ENCODE results near the gene ELSPBP1.

DNA sequence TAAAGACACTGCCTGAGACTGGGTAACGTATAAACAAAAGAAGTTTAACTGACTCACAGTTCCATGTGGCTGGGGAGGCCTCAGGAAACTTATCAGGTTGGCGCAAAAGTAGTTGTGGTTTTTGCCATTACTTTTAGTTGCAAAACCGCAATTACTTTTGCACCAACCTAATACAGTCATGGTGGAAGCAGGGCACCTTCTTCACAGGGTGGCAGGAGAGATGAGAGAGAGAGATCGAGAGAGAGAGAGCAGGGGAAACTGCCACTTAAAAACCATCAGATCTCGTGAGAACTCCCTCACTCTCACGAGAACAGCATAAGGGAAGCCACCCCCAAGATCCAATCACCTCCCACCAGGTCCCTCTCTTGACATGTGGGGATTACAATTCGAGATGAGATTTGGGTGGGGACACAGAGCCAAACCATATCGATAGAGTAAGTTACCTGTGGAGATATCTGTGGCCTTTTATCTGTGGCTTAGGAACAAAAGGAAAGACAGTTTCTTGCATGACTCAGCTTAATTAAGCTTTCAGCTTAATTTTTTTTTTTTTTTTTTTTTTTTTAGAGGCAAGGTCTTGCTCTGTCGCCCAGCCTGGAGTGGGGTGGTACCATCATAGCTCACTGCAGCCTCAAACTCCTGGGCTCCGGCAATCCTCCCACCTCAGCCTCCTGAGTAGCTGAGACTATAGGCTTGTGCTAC lies 57.1 kb downstream of the ELSPBP1 start:
- TF ChIP-seq, protein P1, sequence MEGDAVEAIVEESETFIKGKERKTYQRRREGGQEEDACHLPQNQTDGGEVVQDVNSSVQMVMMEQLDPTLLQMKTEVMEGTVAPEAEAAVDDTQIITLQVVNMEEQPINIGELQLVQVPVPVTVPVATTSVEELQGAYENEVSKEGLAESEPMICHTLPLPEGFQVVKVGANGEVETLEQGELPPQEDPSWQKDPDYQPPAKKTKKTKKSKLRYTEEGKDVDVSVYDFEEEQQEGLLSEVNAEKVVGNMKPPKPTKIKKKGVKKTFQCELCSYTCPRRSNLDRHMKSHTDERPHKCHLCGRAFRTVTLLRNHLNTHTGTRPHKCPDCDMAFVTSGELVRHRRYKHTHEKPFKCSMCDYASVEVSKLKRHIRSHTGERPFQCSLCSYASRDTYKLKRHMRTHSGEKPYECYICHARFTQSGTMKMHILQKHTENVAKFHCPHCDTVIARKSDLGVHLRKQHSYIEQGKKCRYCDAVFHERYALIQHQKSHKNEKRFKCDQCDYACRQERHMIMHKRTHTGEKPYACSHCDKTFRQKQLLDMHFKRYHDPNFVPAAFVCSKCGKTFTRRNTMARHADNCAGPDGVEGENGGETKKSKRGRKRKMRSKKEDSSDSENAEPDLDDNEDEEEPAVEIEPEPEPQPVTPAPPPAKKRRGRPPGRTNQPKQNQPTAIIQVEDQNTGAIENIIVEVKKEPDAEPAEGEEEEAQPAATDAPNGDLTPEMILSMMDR (IDR thresholded peaks at IDR 0.05; ENCODE audit: low read depth, low read length), result no peak
- no peak for TF ChIP-seq EZH2phosphoT487 (IDR thresholded peaks at IDR 0.05; ENCODE audit: low read depth)

Data from OCI-LY3 (cell line).